ENCODE measurements around the gene ESPL1. TPM values are rescaled to one million over a fixed set of nuclear protein-coding genes. Genes with fewer than 3 reads are reported as not detected.

The ESPL1 gene
- total RNA-seq, 4 donors from 2014 or later: 0.13 to 2.3 (median 0.64) TPM

- Histone ChIP-seq H3K27ac (no peak overlapping the region), H3K27me3 (peaks cover 85% of the 10 kb centered on the region), H3K4me1 (no peaks in the 10 kb centered on the region), H3K36me3 (no peaks in the 10 kb centered on the region), H3K4me3 (no peak overlapping the region), H3K9me3 (no peaks in the 10 kb centered on the region)
- no peak for TF ChIP-seq CTCF (IDR thresholded peaks at IDR 0.05)
- no peak for TF ChIP-seq EP300 (IDR thresholded peaks at IDR 0.05)
- no peak for TF ChIP-seq POLR2AphosphoS5 (IDR thresholded peaks at IDR 0.05)
- no peak for TF ChIP-seq POLR2A (IDR thresholded peaks at IDR 0.05)
- WGBS, 2 donors (ENCODE audit: low coverage in 1 of 2): 75% methylated on average over 3 of the region's 15 CpGs; no CpG with 5 or more reads in 1 of the 2 donors
- ATAC-seq: no peak
Measured at GRCh38 chr12:53332744-53333143, 64.6 kb downstream of the ESPL1 start.

- no peak for TF ChIP-seq CTCF (IDR thresholded peaks at IDR 0.05)
- no peak for TF ChIP-seq POLR2AphosphoS5 (IDR thresholded peaks at IDR 0.05)
- no peak for TF ChIP-seq EP300 (IDR thresholded peaks at IDR 0.05)
- TF ChIP-seq POLR2A (IDR thresholded peaks at IDR 0.05): no peak
- peaks cover 87% of the 10 kb centered on the region for H3K27me3 ChIP-seq
- no peaks in the 10 kb centered on the region for H3K36me3 ChIP-seq
- no peak for ATAC-seq
- no peak overlapping the region for H3K27ac ChIP-seq
- no peaks in the 10 kb centered on the region for H3K9me3 ChIP-seq
- H3K4me1 ChIP-seq: no peaks in the 10 kb centered on the region
- H3K4me3 ChIP-seq: no peak overlapping the region
- WGBS, 2 donors (ENCODE audit: low coverage in 1 of 2): 71 to 100% methylated on average over 1 to 4 of the region's 4 CpGs
Measured at GRCh38 chr12:53333289-53333688, 65.2 kb downstream of the ESPL1 start.

GRCh38 chr12:53333845-53334244, 65.7 kb downstream of the ESPL1 start:
- no peaks in the 10 kb centered on the region for H3K36me3 ChIP-seq
- TF ChIP-seq POLR2AphosphoS5 (IDR thresholded peaks at IDR 0.05) (no peak), EP300 (IDR thresholded peaks at IDR 0.05) (no peak), POLR2A (IDR thresholded peaks at IDR 0.05) (no peak), CTCF (IDR thresholded peaks at IDR 0.05) (no peak)
- no peaks in the 10 kb centered on the region for H3K9me3 ChIP-seq
- H3K4me3 ChIP-seq: no peak overlapping the region
- no peaks in the 10 kb centered on the region for H3K4me1 ChIP-seq
- 50 to 84% methylated on average over 2 to 6 of the region's 7 CpGs for WGBS, 2 donors (ENCODE audit: low coverage in 1 of 2)
- no peak overlapping the region for H3K27ac ChIP-seq
- H3K27me3 ChIP-seq: peaks cover 87% of the 10 kb centered on the region
- no peak for ATAC-seq

- Histone ChIP-seq H3K27me3 (peaks cover 85% of the 10 kb centered on the region), H3K9me3 (no peaks in the 10 kb centered on the region), H3K27ac (no peak overlapping the region), H3K36me3 (no peaks in the 10 kb centered on the region), H3K4me1 (no peaks in the 10 kb centered on the region), H3K4me3 (no peak overlapping the region)
- TF ChIP-seq EP300 (IDR thresholded peaks at IDR 0.05): no peak
- TF ChIP-seq POLR2AphosphoS5 (IDR thresholded peaks at IDR 0.05): no peak
- no peak for TF ChIP-seq CTCF (IDR thresholded peaks at IDR 0.05)
- TF ChIP-seq POLR2A (IDR thresholded peaks at IDR 0.05): no peak
- ATAC-seq: no peak
- WGBS, 2 donors (ENCODE audit: low coverage in 1 of 2): 83 to 87% methylated on average over 5 of the region's 8 CpGs
Measured at GRCh38 chr12:53334822-53335221, 66.7 kb downstream of the ESPL1 start.

GRCh38 chr12:53336181-53336681, 68.1 kb downstream of the ESPL1 start, which contains the start of gene SP7:
Gene SP7, minus strand, starts transcription at chr12:53336354. Its CDS starts 708 bp downstream, at chr12:53335646.
- 20 to 37% methylated on average over 1 to 2 of the region's 15 CpGs for WGBS, 2 donors (ENCODE audit: low coverage in 1 of 2)
- peaks cover 76% of the 10 kb centered on the region for H3K27me3 ChIP-seq
- no peaks in the 10 kb centered on the region for H3K9me3 ChIP-seq
- no peak within 1 kb of the TSS for H3K27ac ChIP-seq
- no peaks in the 10 kb centered on the region for H3K36me3 ChIP-seq
- no peak for ATAC-seq
- no peaks in the 10 kb centered on the region for H3K4me1 ChIP-seq
- H3K4me3 ChIP-seq: no peak within 1 kb of the TSS
- TF ChIP-seq POLR2AphosphoS5 (IDR thresholded peaks at IDR 0.05) (no peak), EP300 (IDR thresholded peaks at IDR 0.05) (no peak), CTCF (IDR thresholded peaks at IDR 0.05) (no peak), POLR2A (IDR thresholded peaks at IDR 0.05) (no peak)

Measured in gastroesophageal sphincter (tissue), 4 donors.